H1 (cell line): ENCODE results near the gene OLIG2. TPM values are rescaled to one million over a fixed set of nuclear protein-coding genes. Genes with fewer than 3 reads are reported as not detected.
A peak's percentile ranks its signal among the peaks of the same experiment; 100 is the strongest.

Source experiments
- CTCF ChIA-PET: fragments of 300-600 bp; sonication (Branson Sonifier 250); formaldehyde crosslinking; loops from one replicate; lab custom pipeline; 2021; ENCODE audit not compliant: partially characterized antibody; lab: Charles Lee
- POLR2A ChIA-PET: fragments of 300-600 bp; sonication (Branson Sonifier 250); formaldehyde crosslinking; loops from one replicate; lab custom pipeline; 2021; ENCODE audit warnings: inconsistent platforms; ENCODE audit not compliant: partially characterized antibody; lab: Charles Lee
- DNase-seq, 2 experiments: peaks; one replicate each; pipeline versions ENCODE4 v3.0.0 to v3.0.0-alpha.2; 2010 to 2022; ENCODE audit warnings: low spot score in 2 of 2, low read depth in 1 of 2, mixed read lengths in 1 of 2
- FAIRE-seq: peaks from 2 replicates; lab custom pipeline; 2011; peaks lifted over from hg19 to GRCh38; lab: Jason Lieb, UNC
- H2AFZ ChIP-seq: 2 replicates; pipeline ENCODE4 v1.8.1; 2012; ENCODE audit warnings: low read length, inconsistent platforms
- H2AK5ac ChIP-seq: 2 replicates; pipeline ENCODE4 v1.6.1; 2013; ENCODE audit warnings: low read depth, low read length
- H2BK120ac ChIP-seq: replicated peaks from 2 replicates; pipeline ENCODE3; 2013; ENCODE audit warnings: low read depth, low read length, inconsistent platforms
- H2BK12ac ChIP-seq: 2 replicates; pipeline ENCODE4 v1.6.1; 2013; ENCODE audit warnings: low read depth, low read length
- H2BK15ac ChIP-seq: 2 replicates; pipeline ENCODE4 v1.6.1; 2013; ENCODE audit warnings: low read length
- H2BK20ac ChIP-seq: 2 replicates; pipeline ENCODE4 v1.6.1; 2013; ENCODE audit warnings: low read length
- H2BK5ac ChIP-seq: 2 replicates; pipeline ENCODE4 v1.6.1; 2013; ENCODE audit warnings: low read depth, low read length
- H3K14ac ChIP-seq: 2 replicates; pipeline ENCODE4 v1.6.1; 2013; ENCODE audit warnings: inconsistent platforms; ENCODE audit not compliant: insufficient read length
- H3K18ac ChIP-seq: 2 replicates; pipeline ENCODE4 v1.6.1; 2013; ENCODE audit warnings: low read length; ENCODE audit errors: extremely low read depth
- H3K23ac ChIP-seq: 2 replicates; pipeline ENCODE4 v1.6.1; 2013; ENCODE audit warnings: inconsistent platforms; ENCODE audit not compliant: insufficient read length
- H3K23me2 ChIP-seq: 2 replicates; pipeline ENCODE4 v1.6.1; 2013; ENCODE audit warnings: low read depth, low read length
- H3K27ac ChIP-seq: 2 replicates; pipeline ENCODE4 v1.6.1; 2011; ENCODE audit warnings: low read depth, low read length, inconsistent platforms
- H3K27me3 ChIP-seq, 4 experiments: replicated peaks in 1 of 4; 1 replicate in 1 of 4; 2 replicates in 3 of 4; pipeline versions ENCODE4 v1.6.1 to v1.8.1; 2011 to 2013; ENCODE audit warnings: low read length in 3 of 4, mild to moderate bottlenecking in 3 of 4, inconsistent platforms in 2 of 4, mixed read lengths in 2 of 4, moderate library complexity in 1 of 4; ENCODE audit not compliant: control insufficient read depth in 3 of 4, insufficient read depth in 3 of 4; ENCODE audit errors: extremely low read depth in 1 of 4
- H3K36me3 ChIP-seq, 4 experiments: 2 replicates each; pipeline versions ENCODE4 v1.6.1 to v1.8.1; 2011 to 2013; ENCODE audit warnings: mild to moderate bottlenecking in 4 of 4, low read length in 3 of 4, moderate library complexity in 2 of 4, control low read depth in 1 of 4, inconsistent platforms in 1 of 4; ENCODE audit not compliant: insufficient read depth in 4 of 4, control insufficient read depth in 2 of 4
- H3K4ac ChIP-seq: replicated peaks from 2 replicates; pipeline ENCODE3; 2013; ENCODE audit warnings: low read length, low read depth, mixed read lengths, inconsistent platforms; ENCODE audit not compliant: insufficient read length
- H3K4me1 ChIP-seq, 4 experiments: replicated peaks in 1 of 4; 1 replicate in 1 of 4; 2 replicates in 3 of 4; pipeline versions ENCODE4 v1.6.1 to v1.8.1; 2011 to 2013; ENCODE audit warnings: low read length in 3 of 4, inconsistent platforms in 2 of 4, mixed read lengths in 1 of 4; ENCODE audit not compliant: insufficient read depth in 4 of 4, control insufficient read depth in 3 of 4
- H3K4me2 ChIP-seq, 2 experiments: 2 replicates each; pipeline versions ENCODE4 v1.6.1 to v1.8.1; 2011 to 2013; ENCODE audit warnings: low read depth in 2 of 2, low read length in 2 of 2, control low read depth in 1 of 2, inconsistent platforms in 1 of 2, mild to moderate bottlenecking in 1 of 2; ENCODE audit not compliant: insufficient read depth in 1 of 2
- H3K4me3 ChIP-seq, 4 experiments: fragments of 200-600, 300-600 bp in 1 of 4; sonication (generic), shearing (Covaris generic), sonication (Bioruptor Twin) in 1 of 4; 2 replicates each; pipeline versions ENCODE4 v1.5.1 to v1.8.1; 2011 to 2016; ENCODE audit warnings: low read length in 4 of 4, low read depth in 3 of 4, control low read depth in 2 of 4, inconsistent platforms in 2 of 4, mild to moderate bottlenecking in 2 of 4, mixed read lengths in 1 of 4, moderate library complexity in 1 of 4; ENCODE audit not compliant: insufficient read depth in 2 of 4; ENCODE audit errors: extremely low read depth in 1 of 4
- H3K56ac ChIP-seq: replicated peaks from 2 replicates; pipeline ENCODE3; 2013; ENCODE audit warnings: low read depth, mild to moderate bottlenecking, mixed read lengths, low read length, inconsistent platforms; ENCODE audit not compliant: insufficient read length
- H3K79me1 ChIP-seq: 2 replicates; pipeline ENCODE4 v1.6.1; 2013; ENCODE audit warnings: low read depth, low read length, control low read depth
- H3K79me2 ChIP-seq, 2 experiments: 2 replicates each; pipeline versions ENCODE4 v1.6.1 to v1.8.1; 2012 to 2013; ENCODE audit warnings: low read length in 2 of 2, mild to moderate bottlenecking in 2 of 2, inconsistent platforms in 1 of 2; ENCODE audit not compliant: insufficient read depth in 2 of 2, control insufficient read depth in 1 of 2
- H3K9ac ChIP-seq, 4 experiments: replicated peaks in 1 of 4; 1 replicate in 1 of 4; 2 replicates in 3 of 4; pipeline versions ENCODE4 v1.6.1 to v1.8.1; 2011 to 2013; ENCODE audit warnings: low read depth in 3 of 4, low read length in 3 of 4, control low read depth in 2 of 4, mild to moderate bottlenecking in 2 of 4, moderate library complexity in 2 of 4, inconsistent platforms in 1 of 4; ENCODE audit errors: extremely low read depth in 1 of 4
- H3K9me3 ChIP-seq, 2 experiments: 2 replicates each; pipeline versions ENCODE4 v1.6.1 to v1.8.1; 2012 to 2013; ENCODE audit warnings: mild to moderate bottlenecking in 2 of 2, moderate library complexity in 2 of 2, control low read depth in 1 of 2, inconsistent platforms in 1 of 2, low read depth in 1 of 2, low read length in 1 of 2, mixed read lengths in 1 of 2; ENCODE audit not compliant: insufficient read depth in 2 of 2
- H4K20me1 ChIP-seq, 2 experiments: replicated peaks in 1 of 2; 2 replicates each; pipeline versions ENCODE3 to v1.8.1; 2011 to 2013; ENCODE audit warnings: inconsistent platforms in 2 of 2, low read length in 2 of 2, mild to moderate bottlenecking in 1 of 2; ENCODE audit not compliant: insufficient read depth in 2 of 2, control insufficient read depth in 1 of 2
- H4K5ac ChIP-seq: 2 replicates; pipeline ENCODE4 v1.6.1; 2013; ENCODE audit warnings: low read length, low read depth, mixed read lengths, inconsistent platforms; ENCODE audit not compliant: insufficient read length
- H4K8ac ChIP-seq: 2 replicates; pipeline ENCODE4 v1.8.0; 2013; ENCODE audit warnings: mild to moderate bottlenecking, moderate library complexity, low read length, inconsistent platforms; ENCODE audit not compliant: insufficient read depth; ENCODE audit errors: extremely low read depth
- H4K91ac ChIP-seq: replicated peaks from 2 replicates; pipeline ENCODE3; 2013; ENCODE audit warnings: low read length, mixed read lengths, inconsistent platforms; ENCODE audit not compliant: insufficient read length
- CBX5 ChIP-seq: fragments of 300-800, 300-1000 bp; sonication (generic); IDR thresholded peaks from 2 replicates; pipeline ENCODE4 v1.7.1; 2016; ENCODE audit warnings: antibody characterized with exemption, low read length, low read depth
- CHD2 ChIP-seq: IDR thresholded peaks from 2 replicates; pipeline ENCODE4 v1.6.1; 2012; ENCODE audit warnings: low read length, improper control_type of control experiment
- FOSL1 ChIP-seq: IDR thresholded peaks from 2 replicates; pipeline ENCODE4 v1.6.1; 2011; ENCODE audit warnings: mild to moderate bottlenecking, low read depth, low read length, moderate library complexity; ENCODE audit not compliant: insufficient read depth
- GTF2F1 ChIP-seq: IDR thresholded peaks from 2 replicates; pipeline ENCODE4 v1.6.1; 2012; ENCODE audit warnings: low read depth, low read length, improper control_type of control experiment, borderline replicate concordance
- JUND ChIP-seq: IDR thresholded peaks from 2 replicates; pipeline ENCODE4 v1.6.1; 2011; ENCODE audit warnings: mild to moderate bottlenecking, improper control_type of control experiment, low read length
- MAX ChIP-seq: IDR thresholded peaks from 2 replicates; pipeline ENCODE4 v1.6.1; 2012; ENCODE audit warnings: inconsistent platforms
- NRF1 ChIP-seq: IDR thresholded peaks from 2 replicates; pipeline ENCODE4 v1.6.1; 2011; ENCODE audit warnings: mild to moderate bottlenecking, low read depth, low read length, improper control_type of control experiment
- TAF7 ChIP-seq: optimal IDR thresholded peaks from 2 replicates; pipeline ENCODE3; 2011; ENCODE audit warnings: low read depth, mild to moderate bottlenecking, inconsistent platforms, low read length, moderate library complexity, borderline replicate concordance
- TBP ChIP-seq: IDR thresholded peaks from 2 replicates; pipeline ENCODE4 v1.6.1; 2011; ENCODE audit warnings: low read depth, low read length, improper control_type of control experiment
- WGBS, 2 experiments: shearing (Covaris generic) in 1 of 2; methylation state at CpG; one replicate each; pipeline versions ENCODE4 v1.1.6 to v1.1.7; 2013 to 2015; ENCODE audit warnings: low lambda C conversion rate in 2 of 2, mixed read lengths in 2 of 2, inconsistent platforms in 1 of 2, low coverage in 1 of 2, missing lambda C conversion rate in 1 of 2; ENCODE audit not compliant: insufficient replicate concordance in 2 of 2, insufficient coverage in 1 of 2, insufficient read length in 1 of 2; ENCODE audit errors: extremely low coverage in 1 of 2, missing lambda C conversion rate in 1 of 2; 5-methylcytosine and 5-hydroxymethylcytosine counted together
- polyA plus RNA-seq, 7 experiments: library from polyadenylated mRNA; depleted of rRNA in 3 of 7; stranded (reverse) in 5 of 7; unstranded in 2 of 7; fragments of >200 nt in 5 of 7; fragments of 200-250 nt in 2 of 7; gene quantifications; 1 replicate in 5 of 7; 2 replicates in 1 of 7; 4 replicates in 1 of 7; pipeline versions ENCODE4 v1.2.1 to v1.2.3, GENCODE V29; 2011 to 2013; ENCODE audit warnings: missing spikeins in 2 of 7, mixed read lengths in 2 of 7
- total RNA-seq: library from RNA; stranded (reverse); fragmentation: NEBNext Ultra II Directional; extraction: Animal tissue kit (Norgen Biotek cat#: 25700); gene quantifications from 2 replicates; pipeline ENCODE4 v1.2.1, GENCODE V29; 2021

Gene OLIG2
- total and polyA plus RNA-seq, 2 of the 8 experiments (the other 6 are each of a cell fraction or from before 2014, with no cell fraction given) = 0.79 TPM; not detected in 1

- H2AFZ ChIP-seq = no peak overlapping the region
- 0 out of 2 replicates have a peak overlapping the region, but pooled peaks have one; percentile 48 for H2BK20ac ChIP-seq
- 86% methylated on average over 7 of the region's 7 CpGs; no CpG with 5 or more reads in 1 of the 2 experiments for WGBS, 2 experiments
- H2BK12ac ChIP-seq = no peak overlapping the region
- H3K14ac ChIP-seq = no peak overlapping the region
- no peaks in the 10 kb centered on the region; a peak in 1 of 8 replicates for H3K36me3 ChIP-seq
- H4K20me1 ChIP-seq = peaks cover 0 to 5% of the 10 kb centered on the region in 2 experiments
- no peak overlapping the region for H4K5ac ChIP-seq
- H2BK5ac ChIP-seq = no peak overlapping the region
- H3K9me3 ChIP-seq = 0 out of 4 replicates have a peak, but pooled peaks cover 0 to 3% of the 10 kb centered on the region in 2 experiments
- H3K27ac ChIP-seq = no peak overlapping the region
- H3K23ac ChIP-seq = no peak overlapping the region
- H2BK15ac ChIP-seq = no peak overlapping the region; the same call in 1 of the 2 replicates
- no peak overlapping the region for H4K91ac ChIP-seq
- FAIRE-seq = no peak
- no peak overlapping the region for H3K4me2 ChIP-seq
- CTCF ChIA-PET = interaction anchor here (1.0 to 1.5 kb wide), 2 partner anchors 43 to 61 kb away, joined by 3 to 4 read pairs; no protein-coding TSS in a partner anchor
- no peak overlapping the region for H4K8ac ChIP-seq
- no peak for DNase-seq
- no peaks in the 10 kb centered on the region for H3K79me2 ChIP-seq
- POLR2A ChIA-PET = no interaction called here
- no peak overlapping the region for H2BK120ac ChIP-seq
- no peak overlapping the region for H3K4me3 ChIP-seq
- H3K18ac ChIP-seq = no peak overlapping the region
- peaks cover 31 to 87% (median 78%) of the 10 kb centered on the region in 4 experiments for H3K27me3 ChIP-seq
- H3K4me1 ChIP-seq = peaks cover 0 to 15% (median 7%) of the 10 kb centered on the region in 4 experiments; a peak in 6 of 7 replicates
- no peak overlapping the region for H3K9ac ChIP-seq
- no peaks in the 10 kb centered on the region for H3K79me1 ChIP-seq
- H3K56ac ChIP-seq = no peak overlapping the region
- H3K23me2 ChIP-seq = peaks cover 13% of the 10 kb centered on the region; the same call in 1 of the 2 replicates
- H3K4ac ChIP-seq = no peak overlapping the region
- no peak overlapping the region for H2AK5ac ChIP-seq
- TF ChIP-seq GTF2F1 = no peak
- no peak for TF ChIP-seq FOSL1
- TF ChIP-seq JUND = no peak
- no peak for TF ChIP-seq TAF7
- TF ChIP-seq MAX = no peak
- no peak for TF ChIP-seq NRF1
- no peak for TF ChIP-seq CBX5
- TF ChIP-seq TBP = no peak
- no peak for TF ChIP-seq CHD2
Observed at GRCh38 chr21:33067043-33067442, 41.3 kb downstream of the OLIG2 start.
